8988T (cell line): ENCODE measurements around the gene DIP2A.
A peak's percentile ranks its signal among the peaks of the same experiment; 100 is the strongest.
"Not testable (repeated sequence)": the region's sequence is repeated elsewhere in the genome, so short reads cannot be mapped to it uniquely, and the experiment has no call there.

Experiments used
- DNase-seq: peaks from one replicate; pipeline ENCODE4 v3.0.0; 2011

The DIP2A gene

GRCh38 chr21:46454634-46455390, 3.9 kb upstream of the DIP2A start:
- DNase-seq: no peak

GRCh38 chr21:46455575-46456385, 2.9 kb upstream of the DIP2A start:
- DNase-seq: no peak

GRCh38 chr21:46456750-46457149, 1.9 kb upstream of the DIP2A start:
- DNase-seq: no peak

GRCh38 chr21:46457801-46458314, 833 bp upstream of the DIP2A start:
- no peak for DNase-seq

- DNase-seq: no peak
These were observed 299 bp downstream of the DIP2A start for GRCh38 chr21:46459024-46459355.

- peak; percentile 35 for DNase-seq
These were observed 843 bp downstream of the DIP2A start for GRCh38 chr21:46459356-46460112.

- DNase-seq: no peak
These were observed 3.2 kb downstream of the DIP2A start for GRCh38 chr21:46461909-46462308.

GRCh38 chr21:46465153-46465552, 6.5 kb downstream of the DIP2A start:
- DNase-seq: not testable (repeated sequence)

- DNase-seq: no peak
These were observed 7.0 kb downstream of the DIP2A start for GRCh38 chr21:46465651-46466050.

- no peak for DNase-seq
These were observed 9.6 kb downstream of the DIP2A start for GRCh38 chr21:46468108-46468774.

- DNase-seq: no peak
These were observed 10.6 kb downstream of the DIP2A start for GRCh38 chr21:46469275-46469674.

GRCh38 chr21:46471514-46471913, 12.8 kb downstream of the DIP2A start:
- no peak for DNase-seq

- DNase-seq: no peak
These were observed 13.6 kb downstream of the DIP2A start for GRCh38 chr21:46472246-46472645.

GRCh38 chr21:46474382-46474781, 15.7 kb downstream of the DIP2A start:
- DNase-seq: no peak

GRCh38 chr21:46475296-46475695, 16.6 kb downstream of the DIP2A start:
- no peak for DNase-seq

GRCh38 chr21:46477765-46478164, 19.1 kb downstream of the DIP2A start:
- no peak for DNase-seq

GRCh38 chr21:46478910-46479309, 20.2 kb downstream of the DIP2A start:
- no peak for DNase-seq

GRCh38 chr21:46480466-46480865, 21.8 kb downstream of the DIP2A start:
- DNase-seq: no peak

- DNase-seq: no peak
These were observed 23.6 kb downstream of the DIP2A start for GRCh38 chr21:46482225-46482845.

- no peak for DNase-seq
These were observed 24.1 kb downstream of the DIP2A start for GRCh38 chr21:46482846-46483231.

- DNase-seq: no peak
These were observed 24.9 kb downstream of the DIP2A start for GRCh38 chr21:46483300-46484295.
